GM18511 (cell line): Measurements from ENCODE around the gene TPT1.
"Not testable (repeated sequence)": the region's sequence is repeated elsewhere in the genome, so short reads cannot be mapped to it uniquely, and the experiment has no call there.

ENCODE experiments used
- ATAC-seq: cut with Tn5 transposase; IDR thresholded peaks from one replicate; pipeline ENCODE4 v1.9.1; 2021; ENCODE audit warnings: mild to moderate bottlenecking, moderate library complexity; ENCODE audit not compliant: unreplicated experiment

TPT1 gene

DNA sequence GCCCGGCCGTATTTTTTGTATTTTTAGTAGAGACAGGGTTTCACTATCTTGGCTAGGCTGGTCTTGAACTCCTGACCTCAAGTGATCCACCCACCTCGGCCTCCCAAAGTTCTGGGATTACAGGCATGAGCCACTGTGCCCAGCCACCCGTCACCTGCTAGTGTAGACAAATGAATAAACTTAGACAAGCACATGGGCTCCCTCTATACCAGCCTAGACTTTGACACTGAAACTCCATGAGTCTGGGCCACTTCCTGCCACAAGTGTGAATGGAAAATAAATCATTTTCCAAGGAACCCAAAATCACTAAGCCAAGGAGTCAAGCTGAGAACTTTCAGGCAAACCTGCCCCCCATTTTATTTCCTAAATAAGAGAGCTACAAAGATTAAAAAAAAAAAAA is 27.0 kb upstream of the TPT1 start:
- ATAC-seq, result no peak

DNA sequence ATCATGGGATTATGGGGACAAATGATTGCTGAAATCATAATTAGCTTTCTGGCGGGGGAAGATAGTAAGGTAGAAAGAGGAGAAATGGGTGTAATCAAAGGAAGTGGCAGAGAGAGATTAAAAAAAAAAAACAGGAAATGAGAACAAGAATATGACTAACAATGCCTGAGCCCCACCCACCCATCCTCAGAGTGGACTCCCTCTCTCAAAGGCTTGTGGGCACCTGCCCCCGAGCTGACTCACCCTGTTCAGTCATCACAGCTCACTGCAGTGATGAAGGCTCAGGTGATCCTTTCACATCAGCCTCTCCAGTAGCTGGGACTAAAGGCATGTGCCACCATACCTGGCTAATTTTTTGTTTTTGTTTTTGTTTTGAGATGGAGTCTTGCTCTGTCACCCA is 26.4 kb upstream of the TPT1 start:
- ATAC-seq, result peak; percentile 98

DNA sequence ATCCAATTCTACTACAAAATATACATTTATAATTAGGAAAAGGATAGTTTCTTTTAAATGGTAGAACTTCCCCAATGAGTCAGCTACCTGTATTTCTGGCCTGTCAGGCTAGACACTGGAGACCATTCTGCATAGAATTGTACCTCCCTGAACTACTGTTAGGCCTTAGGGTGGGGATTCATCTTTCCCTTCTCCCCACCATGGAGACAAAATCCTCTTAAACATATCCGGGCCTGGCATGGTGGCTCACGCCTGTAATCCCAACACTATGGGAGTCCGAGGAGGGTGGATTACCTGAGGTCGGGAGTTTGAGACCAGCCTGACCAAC is 24.5 kb upstream of the TPT1 start:
- ATAC-seq, result no peak

DNA sequence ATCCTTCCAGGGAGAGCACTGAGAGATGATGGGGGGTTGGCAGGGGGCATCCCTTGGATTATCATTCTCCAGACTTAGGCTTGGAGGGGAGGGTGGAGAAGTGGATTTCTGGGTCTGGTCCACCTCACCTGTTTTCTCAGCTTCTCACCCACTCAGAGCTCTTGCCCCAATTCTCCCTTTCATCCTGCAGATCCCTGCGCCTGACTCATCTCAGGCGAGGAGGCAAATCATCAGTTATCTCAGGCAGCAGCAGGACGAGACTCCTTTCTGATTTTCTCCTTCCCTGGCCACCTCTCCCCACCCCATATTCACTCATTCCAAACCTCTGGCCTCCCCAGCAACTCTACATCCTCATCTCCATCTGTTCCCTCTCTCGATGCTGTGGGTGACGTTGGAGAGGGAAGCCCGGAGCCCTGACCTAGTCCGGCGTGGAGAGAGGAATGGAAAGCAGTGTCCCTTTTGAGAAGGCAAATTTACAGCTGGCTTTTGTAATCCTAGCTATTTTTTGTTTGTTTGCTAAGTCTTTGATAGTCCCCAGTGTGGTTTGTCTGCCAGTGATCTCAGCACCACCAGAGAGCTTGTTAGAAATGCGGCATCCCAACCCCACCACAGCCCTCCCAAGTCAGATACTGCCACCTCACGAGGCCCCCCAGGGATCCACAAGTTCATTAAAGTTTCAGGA is 24.0 kb upstream of the TPT1 start:
- ATAC-seq, result no peak

DNA sequence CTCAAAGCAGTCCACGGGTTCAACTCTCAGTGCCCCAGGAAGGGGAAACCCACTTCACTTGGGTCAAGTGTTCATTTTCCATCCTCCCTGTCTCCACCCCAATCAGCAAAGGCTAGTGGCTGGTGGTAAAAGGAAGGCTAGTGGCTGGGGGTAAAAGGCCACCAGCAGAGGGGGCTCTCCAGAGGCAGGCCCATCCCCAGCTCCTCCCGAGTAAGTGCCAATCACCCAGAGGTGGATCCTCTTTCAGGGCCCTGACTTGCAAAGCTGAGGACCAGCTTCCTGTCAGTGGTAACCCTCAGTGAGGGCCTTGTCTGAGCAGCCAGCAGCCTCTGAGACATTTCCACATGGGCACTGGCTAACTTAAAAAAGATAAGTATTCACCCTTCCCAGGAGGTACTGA is 22.0 kb upstream of the TPT1 start:
- ATAC-seq, result no peak

DNA sequence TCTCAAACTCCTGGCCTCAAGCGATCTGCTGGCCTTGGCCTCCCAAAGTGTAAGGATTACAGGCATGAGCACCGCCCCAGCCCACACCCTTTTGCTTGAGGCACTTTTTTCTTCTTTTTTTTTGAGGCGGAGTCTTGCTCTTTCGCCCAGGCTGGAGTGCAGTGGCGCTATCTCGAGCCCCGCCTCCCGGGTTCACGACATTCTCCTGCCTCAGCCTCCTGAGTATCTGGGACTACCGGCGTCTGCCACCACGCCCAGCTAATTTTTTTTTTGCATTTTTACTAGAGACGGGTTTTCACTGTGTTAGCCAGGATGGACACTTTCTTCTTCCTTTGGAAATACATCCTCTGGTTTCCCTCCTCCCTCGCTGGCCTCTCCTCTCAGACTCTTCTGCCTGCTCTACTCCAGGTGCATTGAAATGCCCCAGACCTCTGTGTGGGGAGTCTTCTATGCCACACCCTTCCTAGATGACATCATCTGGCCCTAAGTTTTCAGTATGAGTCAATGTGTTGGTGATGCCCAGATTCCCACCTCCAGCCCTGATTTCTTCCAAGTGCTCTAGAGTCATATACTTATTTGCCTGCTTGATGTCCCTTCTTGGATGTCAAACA is 20.7 kb upstream of the TPT1 start:
- no peak for ATAC-seq

DNA sequence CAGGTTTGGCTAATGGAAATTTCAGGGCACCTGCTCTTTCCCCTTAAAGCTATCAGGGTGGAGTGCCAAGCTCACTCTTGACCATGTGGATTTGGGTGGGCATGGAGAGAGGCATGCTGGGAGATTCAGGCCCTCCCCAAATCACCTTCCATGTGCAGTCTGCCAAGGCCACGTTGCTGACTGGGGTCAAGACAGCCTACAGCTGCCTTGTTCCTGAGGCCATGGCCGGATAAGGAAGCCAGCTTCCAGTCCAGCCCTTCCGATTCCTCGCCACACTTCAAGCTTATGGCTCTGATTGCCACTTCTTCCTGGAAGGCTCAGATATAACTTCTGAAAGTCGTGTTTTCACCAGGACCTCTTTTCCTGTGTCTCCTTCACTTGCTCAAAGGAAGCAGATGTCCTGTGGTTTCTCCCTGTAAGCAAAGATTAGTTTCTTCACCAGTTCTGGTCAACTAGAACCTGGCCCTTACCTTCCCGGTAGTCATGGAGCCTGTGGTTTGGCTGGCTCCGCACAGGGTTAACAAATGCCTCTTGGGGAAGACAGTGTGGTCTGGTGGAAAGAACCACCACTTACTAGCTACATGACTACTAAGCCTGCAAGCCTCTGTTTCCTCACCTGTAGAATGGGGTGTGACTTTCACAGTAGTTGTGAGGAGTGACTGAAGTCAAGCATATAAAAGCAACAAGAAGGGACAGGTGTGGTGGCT is 16.1 kb upstream of the TPT1 start:
- no peak for ATAC-seq

DNA sequence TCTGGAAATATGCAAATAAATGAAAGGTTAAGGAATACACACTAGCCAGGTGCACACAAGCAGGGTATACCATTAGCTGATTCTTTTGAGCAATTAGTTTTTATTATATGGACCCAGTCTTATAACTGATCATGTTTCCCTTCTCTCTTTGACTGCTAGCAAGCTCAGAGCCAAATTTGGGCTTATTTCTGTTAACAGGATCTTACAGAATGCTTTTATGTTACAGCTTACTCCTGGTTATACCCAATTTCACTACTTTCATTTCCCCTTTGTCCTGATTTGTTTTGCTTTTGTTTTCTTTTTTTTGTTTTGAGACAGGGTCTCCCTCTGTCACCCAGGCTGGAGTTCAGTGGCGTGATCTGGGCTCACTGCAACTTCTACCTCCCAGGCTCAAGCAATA is 12.9 kb upstream of the TPT1 start:
- ATAC-seq, result no peak

DNA sequence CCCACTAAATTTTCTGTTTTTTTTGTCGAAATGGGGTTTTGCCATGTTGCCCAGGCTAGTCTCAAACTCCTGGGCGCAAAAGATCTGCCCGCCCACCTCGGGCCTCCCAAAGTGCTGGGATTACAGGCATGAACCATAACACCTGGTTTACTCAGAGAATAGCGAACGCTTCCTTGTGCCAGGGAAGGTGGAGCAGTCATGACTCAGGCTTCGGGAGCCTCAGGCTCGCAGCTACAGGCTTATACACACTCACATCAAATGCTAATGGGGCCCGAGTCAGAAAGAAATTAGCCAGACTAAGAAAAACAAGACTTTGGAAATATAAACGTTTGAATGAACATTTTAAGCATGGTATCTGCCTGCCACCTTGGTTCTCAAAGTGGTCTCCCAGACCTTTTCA is 11.0 kb upstream of the TPT1 start:
- ATAC-seq, result no peak

DNA sequence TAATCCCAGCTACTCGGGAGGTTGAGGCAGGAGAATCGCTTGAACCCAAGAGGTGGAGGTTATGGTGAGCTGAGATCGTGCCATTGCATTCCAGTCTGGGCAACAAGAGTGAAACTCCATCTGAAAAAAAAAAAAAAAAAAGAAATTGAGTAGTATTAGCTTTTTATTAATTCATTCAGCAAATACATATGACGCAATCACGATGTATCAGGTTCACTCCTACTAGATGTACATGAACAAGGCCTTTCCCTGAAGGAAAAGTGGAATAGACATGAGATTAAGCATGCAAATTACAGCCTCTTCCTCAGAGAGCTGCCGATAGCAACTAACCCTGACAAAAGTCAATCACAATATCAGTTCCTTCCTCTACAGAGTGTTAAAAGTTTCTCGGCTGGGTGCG is 9.2 kb upstream of the TPT1 start:
- no peak for ATAC-seq

DNA sequence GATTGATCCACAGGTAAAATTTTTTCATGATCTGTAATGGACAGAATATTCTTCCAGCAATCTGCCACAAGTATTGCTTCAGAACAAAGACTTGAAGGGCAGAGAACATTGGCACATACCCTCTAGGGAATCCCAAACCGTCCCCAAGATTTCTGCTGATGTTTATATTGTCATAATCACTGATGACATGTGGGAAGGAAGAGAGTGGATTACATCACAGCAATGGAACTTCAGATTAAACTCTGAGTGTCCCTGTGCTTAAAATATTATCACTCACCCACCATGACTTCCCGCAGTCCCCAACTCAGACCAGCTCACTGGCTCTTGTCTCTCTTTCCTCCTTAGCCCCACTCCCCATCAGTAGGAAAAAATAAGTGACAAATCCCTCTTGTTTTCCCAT is 8.5 kb upstream of the TPT1 start:
- ATAC-seq, result no peak

DNA sequence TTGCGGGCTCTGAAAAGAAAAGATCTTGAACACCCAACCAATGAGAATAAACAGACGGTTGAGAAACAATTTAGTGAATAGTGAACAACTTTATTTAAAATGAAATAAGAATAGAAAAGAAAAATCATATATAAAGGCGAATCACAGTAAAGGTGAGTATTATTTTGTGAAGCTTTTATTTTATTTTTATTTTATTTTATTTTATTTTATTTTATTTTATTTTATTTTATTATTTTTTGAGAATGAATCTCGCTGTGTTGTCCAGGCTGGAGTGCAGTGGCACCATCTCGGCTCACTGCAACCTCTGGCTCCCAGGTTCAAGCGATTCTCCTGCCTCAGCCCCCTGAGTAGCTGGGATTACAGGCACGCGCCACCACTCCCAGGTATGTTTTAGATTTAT is 3.1 kb upstream of the TPT1 start:
- not testable (repeated sequence) for ATAC-seq

DNA sequence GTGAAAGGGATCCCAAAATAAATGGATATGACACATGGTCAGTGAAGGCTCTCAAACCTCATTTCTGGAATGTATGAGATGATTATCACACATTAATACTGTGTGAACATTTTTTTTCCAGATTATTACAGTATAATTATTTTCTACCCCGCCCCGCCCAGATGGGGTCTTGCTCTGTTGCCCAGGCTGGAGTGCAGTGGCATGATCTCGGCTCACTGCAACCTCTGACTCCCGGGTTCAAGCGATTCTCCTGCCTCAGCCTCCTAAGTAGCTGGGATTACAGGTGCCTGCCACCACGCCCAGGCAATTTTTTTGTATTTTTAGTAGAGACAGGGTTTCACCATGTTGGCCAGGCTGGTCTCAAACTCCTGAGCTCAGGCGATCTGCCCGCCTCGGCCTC is 2.1 kb upstream of the TPT1 start:
- not testable (repeated sequence) for ATAC-seq

DNA sequence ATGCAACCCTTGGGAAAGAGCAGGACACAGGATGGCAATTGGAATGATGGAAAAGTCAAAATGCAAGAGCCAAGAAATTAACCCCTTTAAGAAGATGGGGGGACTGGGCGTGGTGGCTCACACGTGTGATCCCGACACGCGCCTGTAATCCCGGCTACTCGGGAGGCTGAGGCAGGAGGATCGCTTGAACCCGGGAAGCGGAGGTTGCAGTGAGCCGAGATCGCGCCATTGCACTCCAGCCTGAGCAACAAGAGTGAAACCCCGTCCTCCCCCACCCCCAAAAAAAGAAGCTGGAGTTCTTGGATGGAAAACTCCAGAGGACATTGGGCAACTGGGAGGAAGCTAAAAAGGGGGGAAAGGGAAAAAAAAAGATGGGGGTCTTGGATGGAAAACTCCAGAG is 1.7 kb upstream of the TPT1 start:
- ATAC-seq, result not testable (repeated sequence)

DNA sequence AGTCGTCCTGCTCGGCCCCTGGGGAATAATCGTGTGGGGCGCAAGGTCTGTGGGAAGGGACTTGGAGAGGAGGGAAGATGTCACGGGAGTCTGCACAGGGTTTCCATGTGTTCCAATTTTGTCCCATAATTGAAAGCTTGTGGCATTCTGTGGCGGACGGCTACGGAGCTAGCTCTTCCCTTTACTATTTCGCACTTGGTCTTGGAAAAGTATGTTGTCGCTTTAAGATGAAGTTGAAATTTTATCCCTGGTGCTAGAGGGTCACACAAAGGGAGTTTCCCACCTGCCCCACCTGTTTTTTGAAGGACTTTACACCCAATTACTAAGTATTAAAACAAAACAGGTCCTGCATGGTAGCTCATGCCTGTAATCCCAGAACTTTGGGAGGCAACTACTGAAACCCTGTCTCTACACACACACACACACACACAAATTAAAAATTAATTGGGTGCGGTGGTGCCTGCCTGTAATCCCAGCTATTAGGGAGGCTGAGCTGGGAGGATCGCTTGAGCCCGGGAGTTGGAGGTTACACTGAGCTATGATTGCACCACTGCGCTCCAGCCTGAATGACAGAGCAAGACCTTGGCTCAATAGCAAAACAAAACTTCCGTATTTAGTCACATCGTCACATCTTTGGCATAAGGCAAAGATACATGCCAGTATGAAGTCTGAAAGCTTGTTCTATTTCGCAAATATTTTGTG is 967 bp upstream of the TPT1 start:
- no peak for ATAC-seq

DNA sequence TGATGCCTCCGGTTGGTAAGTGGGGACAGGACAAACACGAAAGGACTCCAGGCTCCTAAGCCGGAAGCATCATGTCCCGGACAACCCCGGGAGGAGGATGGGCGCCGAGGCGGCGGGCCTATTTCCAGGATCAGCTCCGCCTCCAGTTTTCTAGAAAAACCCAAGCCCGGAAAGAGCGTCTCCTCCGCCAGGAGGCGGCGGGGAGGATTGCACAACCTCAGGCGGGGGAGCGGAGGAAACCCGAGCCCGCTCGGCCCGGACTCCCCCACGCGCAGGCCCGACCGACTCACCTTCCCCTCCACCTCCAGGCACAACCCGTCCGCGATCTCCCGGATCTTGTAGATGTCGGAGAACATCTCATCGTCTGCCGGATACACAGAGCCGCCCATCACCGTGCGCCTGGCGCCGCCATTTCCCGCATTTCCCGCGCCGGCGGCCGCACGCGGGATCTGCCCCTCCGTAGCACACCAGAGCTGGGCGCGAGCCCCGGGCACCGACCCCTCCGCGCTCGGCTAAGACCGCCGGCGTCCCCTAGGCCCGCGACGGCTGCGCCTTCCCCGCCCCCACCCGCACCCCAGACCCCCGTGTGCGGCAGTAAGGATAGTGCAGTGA is 455 bp downstream of the TPT1 start:
- ATAC-seq, result peak; percentile 52

DNA sequence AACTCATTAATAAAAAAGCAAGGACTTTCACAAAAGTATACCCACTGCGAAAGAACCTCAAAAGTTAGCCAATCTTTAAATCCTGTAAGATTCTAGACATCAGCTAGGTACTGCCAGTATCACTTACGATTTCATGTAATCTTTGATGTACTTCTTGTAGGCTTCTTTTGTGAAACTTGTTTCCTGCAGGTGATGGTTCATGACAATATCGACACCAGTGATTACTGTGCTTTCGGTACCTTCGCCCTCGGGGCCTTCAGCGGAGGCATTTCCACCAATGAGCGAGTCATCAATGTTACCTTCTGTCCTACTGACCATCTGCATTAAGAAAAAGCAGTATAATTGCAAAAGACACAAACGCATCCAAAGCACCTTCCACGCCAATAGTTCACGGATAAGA is 1.1 kb downstream of the TPT1 start:
- no peak for ATAC-seq

DNA sequence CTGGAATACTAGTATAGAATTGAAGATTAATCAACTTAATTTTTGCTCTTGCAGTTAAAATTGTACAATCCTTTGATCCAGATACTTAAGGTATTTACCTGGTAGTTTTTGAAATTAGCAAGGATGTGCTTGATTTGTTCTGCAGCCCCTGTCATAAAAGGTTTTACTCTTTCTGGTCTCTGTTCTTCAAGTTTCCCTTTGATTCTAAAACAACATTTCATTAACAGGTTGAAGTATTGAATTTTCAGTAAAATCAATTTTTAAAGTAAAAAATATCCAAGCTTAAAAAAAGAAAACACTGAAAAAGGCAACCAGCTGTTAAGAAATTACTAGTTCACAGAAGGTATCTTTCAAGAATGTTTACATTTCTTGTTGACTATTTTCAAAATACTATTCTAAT is 1.6 kb downstream of the TPT1 start:
- no peak for ATAC-seq

DNA sequence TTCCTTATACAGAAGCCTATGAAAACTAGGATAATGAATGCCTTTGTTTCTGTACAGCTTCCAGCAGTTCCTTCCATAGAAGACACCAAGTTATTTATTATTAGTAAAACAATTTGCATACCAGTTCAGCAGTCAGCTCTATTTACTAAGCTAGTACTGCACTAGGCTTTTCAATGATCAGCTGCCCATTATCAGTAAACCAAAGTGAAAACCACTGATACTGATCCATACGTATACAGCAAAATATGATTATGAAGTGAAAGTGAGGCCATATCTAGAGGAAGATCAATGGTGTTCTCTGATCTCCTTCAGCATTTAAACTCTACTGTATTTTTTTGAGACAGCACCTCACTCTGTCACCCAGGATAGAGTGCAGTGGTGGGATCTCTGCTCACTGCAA is 3.2 kb downstream of the TPT1 start:
- no peak for ATAC-seq

DNA sequence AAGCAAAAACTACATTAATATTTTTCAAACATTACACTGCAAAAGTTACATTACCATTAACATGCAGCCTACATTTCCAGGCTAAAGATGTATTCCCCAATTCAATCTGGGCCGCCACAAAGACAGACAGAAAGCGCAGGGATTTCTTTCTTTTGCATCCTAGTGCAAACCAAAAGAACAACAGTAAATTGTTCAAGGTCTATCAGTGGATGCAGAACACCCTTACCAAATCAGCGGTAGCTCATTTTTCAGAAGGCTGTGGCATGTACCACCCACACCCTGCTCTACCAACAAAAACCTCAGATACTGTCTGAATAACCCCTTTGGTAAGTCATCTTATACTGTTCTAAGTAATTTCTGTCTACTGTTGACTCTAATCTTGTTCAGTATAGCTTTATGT is 3.6 kb downstream of the TPT1 start:
- no peak for ATAC-seq

DNA sequence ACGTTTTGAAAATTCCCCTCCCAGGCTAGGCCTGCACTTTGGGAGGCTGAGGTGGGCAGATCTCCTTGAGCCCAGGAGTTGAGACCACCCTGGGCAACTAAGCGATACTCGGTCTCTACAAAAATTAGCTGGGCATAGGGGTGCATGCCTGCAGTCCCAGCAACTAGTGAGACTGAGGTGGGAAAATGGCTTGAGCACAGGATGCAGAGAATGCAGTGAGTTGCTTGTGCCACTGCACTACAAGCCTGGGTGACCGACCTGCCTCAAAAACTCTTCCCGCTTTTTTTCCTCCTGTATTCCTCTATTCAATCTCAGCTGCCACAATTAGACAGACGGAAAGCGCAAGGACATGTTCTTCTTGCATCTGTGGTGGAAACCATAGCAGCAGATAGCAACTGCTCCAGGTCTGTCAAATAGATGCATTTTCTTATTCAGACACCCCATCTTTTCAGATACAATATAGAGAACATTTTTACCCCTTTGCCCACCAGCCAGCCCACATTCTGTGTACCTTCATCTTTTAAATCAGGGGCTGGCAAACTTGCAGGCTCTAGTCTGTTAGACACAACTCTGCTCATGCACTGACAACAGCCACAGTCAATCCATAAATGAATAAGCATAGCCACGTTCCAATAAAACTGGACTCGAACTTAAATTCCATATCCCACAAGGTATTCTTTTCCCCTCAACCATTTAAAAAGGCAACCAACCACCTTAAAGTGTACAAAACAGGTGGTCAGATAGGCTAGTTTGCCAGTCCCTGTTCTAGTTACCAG is 4.8 kb downstream of the TPT1 start:
- ATAC-seq, result no peak
